Measurements from ENCODE around the gene RNF208.

RNF208 gene

DNA sequence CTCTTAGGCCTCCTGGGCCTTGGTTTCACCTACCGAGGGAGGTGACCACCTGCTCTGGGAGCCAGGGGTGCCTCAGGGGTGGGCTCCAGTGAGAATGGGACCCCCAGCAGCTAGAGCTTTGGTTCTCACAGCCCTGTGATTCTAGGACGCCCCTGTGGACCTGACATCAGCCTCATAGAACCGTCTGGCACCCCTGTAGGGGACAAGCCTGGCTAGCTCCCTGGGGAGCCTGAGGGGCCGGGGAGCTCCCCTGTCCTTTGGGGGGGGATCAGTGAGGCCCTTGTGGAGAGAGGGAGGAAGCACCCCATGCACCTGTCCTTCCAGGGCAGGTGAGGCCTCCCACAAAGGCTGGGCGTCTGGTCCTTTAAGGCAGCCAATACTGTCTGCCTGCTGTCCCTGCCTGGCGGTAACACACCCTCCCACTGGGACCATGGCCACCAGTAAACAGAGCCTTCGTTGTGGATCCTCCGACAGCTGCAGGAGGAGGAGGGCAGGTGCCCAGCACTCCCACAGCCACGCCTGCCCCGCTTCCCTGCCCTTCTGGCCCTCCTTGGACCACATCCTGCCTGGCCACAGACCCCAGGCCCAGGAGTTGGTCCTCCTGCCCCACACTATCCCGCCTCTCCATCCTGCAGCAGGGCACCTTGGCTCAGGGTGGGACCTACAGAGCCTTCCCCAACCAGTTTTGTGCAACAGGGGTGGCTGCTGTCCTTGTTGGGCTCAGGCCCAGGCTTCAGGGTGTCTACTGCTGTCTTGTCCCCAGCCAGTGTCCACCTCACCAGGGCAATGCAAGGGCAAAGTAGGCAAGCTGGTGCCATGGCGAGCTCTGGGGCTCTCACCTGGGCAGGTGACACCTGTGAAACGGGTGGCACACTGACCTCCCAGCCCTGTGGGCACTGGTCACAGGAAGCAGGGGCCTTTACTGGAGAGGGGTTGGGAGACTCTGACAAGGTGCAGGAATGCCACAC, 16.0 kb upstream of the RNF208 start:
- DNase-seq: no peak

DNA sequence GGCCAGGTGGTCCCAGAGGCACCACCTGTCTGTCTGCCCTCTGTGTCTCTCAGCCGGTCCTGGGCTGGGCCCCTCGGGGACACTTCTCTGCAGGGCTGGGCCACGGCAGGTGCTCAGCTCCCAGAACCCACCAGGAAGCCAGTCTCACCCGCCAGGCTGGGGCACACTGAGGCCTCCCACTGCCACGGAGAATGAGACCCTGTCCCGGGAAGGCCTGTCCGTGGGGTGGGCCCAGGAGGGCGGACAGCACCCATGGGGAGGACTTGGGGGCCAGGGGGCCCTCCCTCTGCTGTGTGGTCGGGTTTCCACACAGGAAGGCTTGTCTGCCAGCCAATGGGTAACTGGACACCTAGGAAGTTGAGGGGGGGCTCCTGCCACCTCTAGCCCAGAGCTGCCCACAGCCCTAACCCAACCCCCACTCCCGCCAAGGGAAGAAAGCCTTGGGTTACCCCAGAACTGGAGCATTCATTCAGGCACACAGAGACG, 14.9 kb upstream of the RNF208 start:
- DNase-seq: no peak

DNA sequence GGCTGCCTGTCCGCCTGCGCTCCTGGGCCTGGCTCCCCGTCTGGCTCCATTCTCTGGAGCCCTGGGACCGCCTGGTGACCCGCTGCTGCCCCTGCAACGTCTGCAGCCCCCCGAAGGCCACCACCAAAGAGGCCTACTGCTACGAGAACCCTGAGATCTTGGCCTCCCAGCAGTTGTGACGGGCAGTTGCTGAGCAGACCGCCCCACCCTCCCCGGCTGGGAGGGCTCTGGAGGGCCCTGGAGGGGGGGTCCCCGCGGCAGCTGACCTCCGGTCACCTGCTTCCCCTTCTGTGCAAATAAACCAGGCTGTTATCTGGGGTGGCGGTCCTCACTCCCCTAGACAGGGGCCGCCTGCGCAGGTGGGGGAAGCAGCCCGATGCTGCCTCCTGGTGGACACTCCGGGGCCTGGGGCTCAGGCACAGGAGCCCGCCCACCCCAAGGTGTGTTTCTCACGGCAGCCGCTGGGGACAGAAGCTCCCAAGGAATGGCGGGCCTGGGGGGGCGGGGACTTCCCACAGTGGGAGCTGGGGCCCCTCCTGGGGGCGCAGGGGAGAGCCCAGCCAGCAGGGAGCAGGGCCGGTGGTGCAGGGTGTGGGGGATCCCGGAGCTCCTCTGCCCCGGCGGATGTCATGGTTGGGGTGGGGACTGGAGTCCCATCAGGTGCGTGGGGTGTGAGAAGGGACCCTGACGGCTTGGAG, 14.3 kb upstream of the RNF208 start:
- DNase-seq: peak; percentile 93

DNA sequence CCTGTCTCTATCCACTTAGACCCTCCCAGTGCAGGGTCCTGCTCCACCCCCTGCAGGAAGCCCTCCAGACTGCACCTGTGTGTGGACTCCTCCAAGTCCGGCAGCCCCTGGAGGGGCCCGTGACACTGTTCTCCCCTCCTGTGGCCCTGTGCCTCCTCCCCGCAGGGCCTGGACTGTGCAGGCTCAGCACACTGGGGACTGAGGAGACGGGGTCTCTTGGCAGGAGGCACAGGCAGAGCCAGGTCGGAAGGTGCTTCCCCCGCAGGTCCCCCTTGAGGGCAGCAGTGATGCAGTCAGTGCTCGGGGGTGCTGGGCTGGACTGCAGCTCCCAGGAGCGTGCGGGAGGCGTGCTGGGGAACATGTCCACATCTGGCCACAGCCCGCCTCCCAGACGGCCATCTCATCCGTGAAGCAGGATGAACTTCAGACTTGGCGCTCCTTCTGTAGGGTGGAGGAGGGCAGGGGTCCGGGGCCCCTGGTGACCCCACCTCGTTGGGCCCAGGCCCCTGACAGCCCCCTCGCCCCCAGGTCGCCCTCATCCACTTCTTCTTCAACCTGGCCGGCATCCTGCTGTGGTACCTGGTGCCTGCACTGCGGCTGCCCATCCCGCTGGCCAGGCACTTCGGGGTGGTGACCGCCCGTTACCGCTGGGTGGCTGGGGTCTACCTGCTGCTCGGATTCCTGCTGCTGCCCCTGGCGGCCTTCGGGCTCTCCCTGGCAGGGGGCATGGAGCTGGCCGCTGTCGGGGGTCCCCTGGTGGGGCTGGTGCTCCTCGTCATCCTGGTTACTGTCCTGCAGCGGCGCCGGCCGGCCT, 13.6 kb upstream of the RNF208 start:
- no peak for DNase-seq

DNA sequence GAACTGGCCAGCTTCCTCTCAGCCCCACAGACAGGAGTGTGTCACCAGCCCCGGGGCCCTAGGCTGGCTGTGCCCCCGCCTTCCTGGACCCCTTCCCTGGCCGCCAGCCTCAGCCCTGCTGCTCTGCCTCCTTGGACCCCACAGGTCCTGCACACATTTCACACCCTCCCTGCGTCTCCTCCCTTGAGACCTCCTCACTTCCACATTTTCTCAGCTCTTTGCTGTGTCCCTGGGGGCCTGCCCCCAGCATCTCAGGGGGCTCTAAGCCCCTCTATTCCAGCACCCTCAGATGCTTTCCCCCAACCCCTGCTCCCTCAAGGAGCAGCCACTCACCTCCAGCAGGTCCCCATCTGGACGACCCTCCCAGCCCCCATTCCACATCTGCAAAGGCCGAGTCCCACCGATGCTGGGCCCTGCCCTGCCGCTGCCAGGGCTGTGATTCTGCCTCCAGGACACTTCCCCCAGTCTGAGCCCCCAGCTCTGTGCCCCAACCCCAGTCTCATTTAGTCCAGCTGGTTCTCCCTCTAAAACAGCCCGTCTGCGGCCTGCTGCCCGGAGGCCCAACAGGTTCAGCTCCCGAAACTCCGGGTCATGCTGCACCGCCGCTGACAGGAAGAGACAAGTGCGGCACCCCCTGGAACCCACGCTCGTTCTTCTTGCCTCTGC, 12.9 kb upstream of the RNF208 start:
- DNase-seq: no peak

DNA sequence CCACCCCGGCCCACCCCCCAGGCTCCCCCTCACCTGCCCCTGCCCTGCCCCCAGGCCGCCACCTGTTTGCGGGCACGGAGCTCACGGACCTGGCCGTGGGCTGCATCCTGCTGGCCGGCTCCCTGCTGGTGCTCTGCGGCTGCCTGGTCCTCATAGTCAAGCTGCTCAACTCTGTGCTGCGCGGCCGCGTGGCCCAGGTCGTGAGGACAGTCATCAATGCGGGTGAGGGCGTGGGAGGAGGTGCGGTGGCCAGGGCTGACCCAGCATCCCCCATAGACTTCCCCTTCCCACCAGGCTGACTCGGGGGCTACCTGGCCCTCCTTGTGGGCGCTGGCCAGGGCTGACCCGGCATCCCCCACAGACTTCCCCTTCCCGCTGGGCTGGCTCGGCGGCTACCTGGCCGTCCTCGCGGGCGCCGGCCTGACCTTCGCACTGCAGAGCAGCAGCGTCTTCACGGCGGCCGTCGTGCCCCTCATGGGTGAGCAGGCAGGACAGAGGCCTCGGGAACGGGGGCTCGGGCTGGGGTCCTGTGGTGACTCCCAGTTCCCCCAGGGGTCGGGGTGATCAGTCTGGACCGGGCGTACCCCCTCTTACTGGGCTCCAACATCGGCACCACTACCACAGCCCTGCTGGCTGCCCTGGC, 12.1 kb upstream of the RNF208 start:
- DNase-seq: no peak

DNA sequence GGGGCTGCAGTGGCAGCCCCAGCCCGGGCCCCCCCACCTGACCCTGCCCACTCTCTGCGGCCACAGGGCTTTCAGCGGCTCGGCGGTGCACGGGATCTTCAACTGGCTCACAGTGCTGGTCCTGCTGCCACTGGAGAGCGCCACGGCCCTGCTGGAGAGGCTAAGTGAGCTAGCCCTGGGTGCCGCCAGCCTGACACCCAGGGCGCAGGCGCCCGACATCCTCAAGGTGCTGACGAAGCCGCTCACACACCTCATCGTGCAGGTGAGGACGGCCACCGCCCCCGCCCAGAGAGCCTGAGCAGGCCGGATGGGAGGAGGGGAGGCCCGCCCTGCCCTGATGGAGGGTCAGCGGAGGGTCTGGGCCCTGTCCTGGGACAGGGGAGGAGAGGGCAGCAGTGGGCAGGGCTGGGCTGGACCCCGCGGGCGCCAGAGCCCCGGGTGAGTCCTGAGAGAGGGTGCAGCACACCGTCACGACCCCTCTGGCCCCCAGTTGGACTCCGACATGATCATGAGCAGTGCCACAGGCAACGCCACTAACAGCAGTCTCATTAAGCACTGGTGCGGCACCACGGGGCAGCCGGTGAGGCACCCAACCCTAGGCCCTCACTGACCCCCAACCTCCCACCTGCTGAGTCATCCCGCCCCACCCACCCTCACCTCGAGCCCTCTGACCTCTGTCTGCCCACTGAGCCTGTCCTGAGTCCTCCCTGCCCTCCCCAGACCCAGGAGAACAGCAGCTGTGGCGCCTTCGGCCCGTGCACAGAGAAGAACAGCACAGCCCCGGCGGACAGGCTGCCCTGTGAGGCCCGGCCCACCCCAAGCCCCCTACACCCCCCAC, 11.3 kb upstream of the RNF208 start:
- DNase-seq: no peak

DNA sequence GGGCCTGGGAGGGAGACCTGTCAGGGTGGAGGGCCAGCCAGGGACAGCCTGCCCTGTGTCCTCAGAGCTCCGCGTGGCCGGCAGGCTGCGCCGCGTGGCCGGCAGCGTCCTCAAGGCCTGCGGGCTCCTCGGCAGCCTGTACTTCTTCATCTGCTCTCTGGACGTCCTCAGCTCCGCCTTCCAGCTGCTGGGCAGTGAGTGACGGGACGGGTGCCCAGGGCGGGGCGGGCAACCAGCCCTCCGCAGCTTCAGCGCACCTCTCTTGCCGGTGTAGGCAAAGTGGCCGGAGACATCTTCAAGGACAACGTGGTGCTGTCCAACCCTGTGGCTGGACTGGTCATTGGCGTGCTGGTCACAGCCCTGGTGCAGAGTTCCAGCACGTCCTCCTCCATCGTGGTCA, 10.5 kb upstream of the RNF208 start:
- DNase-seq: no peak

DNA sequence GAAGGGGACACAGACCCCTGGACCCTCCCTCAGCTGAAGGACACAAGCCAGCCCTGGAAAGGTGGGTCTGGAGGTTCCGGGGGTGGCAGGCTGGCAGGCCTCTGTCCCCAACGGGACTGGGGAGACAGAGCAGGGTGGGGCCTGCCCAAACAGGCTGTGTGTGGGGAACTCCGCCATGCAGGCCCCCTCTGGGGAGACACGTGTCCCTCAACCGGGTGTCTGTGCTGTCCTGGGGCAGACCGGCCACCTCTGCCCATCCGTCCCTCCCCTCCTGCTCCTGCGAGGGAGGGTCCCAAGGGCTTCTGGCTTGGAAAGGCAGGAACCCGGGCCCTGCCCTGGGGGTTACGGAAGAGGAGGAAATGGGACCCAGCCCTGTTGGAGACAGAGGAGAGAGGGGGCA, 10.1 kb upstream of the RNF208 start:
- no peak for DNase-seq

DNA sequence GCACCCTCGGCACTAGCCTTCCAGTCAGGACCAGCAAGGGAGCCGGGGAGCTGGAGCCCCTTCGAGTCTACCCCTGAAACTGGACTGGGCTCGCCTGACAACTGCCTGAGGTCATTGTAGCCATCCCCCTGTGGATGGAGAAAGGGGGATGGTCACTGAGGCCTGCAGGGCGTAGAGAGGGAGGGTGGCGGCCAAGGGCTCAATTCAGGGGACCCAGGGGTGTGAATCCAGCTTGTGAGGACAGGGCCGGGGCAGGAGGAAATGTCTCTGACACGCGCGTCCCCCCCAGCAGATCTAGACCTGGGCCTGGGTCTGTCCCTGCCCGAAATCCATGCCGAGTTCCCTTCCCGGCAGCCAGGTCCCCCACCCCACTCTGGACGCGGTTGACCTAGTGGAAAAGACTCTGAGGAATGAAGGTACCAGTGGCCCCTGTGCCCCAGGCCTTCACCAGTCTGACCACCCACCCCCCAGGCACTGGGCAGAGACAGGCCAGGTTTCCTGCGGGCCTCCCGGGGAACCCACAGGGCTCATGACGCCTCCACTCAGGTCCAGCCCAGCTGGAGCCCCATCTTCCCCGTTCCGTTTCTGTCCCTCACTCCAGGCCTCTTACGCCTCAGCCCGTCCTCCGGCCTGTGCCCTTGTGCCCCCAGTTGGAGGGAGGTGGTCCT, 9.5 kb upstream of the RNF208 start:
- no peak for DNase-seq

DNA sequence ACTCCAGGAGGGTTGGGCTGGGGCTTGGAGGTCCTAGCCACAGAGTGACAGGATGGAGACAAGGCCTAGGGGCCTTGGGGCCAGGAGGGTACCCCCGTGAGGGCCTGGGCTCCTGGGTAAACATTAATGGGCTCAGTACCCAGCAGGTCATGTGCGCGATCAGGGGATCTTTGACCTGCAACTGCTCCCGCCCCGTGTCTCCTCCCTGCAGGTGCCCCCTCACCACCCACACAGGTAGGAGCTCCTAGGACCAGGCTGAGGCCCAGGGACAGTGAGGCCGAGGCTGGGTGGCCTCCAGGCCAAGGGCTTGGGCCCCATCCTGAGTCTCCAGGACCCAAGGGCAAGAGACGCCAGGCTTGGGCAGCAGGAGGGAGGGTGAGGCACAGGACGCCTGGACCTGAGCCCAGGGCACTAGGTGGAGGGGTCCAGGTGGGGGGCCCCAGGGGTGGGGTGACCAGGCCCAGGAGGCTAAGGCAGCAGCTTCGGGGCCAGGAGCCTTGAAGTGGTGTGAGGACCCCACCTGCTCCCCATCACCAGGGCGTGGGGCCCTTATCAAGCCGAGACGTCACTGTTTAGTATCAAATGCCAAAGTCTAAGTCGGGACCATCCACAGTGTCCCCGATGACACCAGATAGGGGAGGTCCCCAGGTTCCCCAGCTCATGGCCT, 8.8 kb upstream of the RNF208 start, which contains the start of gene SLC34A3:
SLC34A3 (plus strand) TSS at position 197 of the 667 bp plus-strand sequence. CDS start 802 bp downstream, outside the sequence.
- DNase-seq: no peak

DNA sequence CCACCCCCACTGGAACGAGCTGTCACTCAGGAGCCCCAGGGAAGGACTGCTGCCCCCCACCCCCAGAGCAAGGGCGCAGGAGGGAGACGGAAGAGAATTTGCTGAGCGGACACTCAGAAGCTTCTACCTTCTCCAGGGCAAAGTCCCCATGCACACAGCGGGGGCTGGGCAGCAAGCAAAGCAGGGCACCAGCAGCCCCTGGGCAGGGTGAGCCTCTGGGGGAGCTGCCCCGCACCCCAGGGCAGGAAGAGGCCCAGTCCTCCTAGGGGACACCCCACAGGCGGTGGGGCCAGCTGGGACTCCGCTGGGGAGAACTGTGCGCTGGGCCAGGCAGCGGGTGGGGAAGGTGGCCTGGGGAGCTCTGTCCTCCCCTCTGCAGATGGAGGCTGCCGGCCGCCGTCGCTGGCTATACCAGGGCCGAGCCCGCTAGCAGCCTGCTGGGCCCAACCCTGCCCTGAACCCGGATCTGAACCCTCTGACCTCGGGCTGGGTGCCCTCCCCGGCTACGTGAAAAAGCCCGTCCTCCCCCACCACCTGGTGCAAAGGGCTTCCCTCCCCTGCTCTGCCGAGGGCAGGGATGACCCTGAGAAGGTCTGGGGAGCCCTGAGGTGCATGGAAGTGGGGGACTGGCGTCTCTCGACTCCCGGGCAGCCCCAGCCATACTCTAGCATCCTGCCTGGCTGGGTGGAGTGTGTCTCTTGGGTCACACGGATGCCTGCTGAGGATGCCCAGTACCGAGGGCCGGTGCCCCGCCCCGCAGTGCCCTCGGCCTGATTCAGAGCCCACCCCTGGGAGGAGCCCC, 8.1 kb upstream of the RNF208 start:
- DNase-seq: no peak

DNA sequence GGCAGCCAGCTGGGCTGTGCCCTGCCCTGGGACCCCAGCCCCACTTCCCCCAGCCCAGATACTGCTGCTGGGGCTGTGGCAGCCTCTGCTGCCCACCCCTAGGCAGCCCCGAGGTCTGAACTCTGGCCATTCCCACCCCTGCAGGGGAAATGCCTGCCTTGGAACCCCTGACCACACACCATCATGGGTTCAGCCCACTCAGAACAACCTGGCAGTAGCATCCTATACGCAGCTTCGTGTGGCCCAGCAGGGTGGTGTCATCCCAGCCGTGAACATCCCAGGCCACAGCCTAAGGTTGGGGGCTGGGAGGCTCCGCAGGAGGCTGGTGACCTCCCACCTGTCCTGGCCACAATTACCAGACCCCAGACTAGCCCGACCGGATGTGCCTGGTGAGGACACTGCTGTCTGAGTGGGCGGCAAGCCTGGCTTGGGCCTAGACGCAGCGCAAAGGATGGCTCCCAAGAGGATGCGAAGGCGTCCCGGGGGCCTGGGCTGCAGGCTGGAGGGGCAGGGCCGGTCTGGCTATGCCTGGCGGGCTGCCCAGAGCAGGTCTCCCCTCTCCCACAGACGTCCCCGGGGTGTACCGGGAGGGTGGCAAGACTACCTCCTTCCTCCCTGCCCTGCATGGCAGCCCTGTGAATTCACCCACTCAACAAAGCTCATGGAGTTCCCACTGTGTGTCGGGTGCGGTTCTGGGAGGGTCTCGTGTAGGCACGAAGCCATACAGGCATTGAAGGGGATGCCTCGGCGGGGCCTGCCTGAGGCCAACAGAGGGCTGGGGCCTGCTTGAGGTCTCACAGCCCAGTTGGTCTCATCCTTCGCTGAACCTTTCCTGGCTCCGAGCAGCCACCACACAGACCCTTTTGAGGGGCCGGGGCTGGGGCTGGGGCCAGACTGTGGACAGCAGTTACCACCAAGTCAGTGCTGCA, 7.2 kb upstream of the RNF208 start:
- DNase-seq: no peak

DNA sequence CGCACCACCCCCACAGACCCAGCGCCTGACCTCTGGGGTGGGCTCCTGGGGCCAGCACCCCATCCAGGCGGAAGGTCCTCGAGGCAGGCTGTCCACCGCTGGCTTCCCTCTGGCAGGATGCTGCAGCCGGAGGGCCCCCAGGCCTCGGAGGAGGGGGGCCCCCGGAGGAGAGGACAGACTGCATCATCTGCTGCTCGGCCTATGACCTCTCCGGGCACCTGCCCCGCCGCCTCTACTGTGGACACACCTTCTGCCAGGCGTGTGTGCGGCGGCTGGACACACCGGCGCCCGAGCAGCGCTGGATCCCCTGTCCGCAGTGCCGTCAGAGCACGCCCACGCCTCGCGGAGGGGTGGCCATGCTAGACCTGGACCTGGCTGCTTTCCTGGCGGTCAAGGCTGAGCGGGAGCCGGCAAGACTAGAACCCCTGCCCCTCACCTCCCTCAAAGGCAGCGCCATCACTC, 6.5 kb upstream of the RNF208 start:
- DNase-seq: no peak

DNA sequence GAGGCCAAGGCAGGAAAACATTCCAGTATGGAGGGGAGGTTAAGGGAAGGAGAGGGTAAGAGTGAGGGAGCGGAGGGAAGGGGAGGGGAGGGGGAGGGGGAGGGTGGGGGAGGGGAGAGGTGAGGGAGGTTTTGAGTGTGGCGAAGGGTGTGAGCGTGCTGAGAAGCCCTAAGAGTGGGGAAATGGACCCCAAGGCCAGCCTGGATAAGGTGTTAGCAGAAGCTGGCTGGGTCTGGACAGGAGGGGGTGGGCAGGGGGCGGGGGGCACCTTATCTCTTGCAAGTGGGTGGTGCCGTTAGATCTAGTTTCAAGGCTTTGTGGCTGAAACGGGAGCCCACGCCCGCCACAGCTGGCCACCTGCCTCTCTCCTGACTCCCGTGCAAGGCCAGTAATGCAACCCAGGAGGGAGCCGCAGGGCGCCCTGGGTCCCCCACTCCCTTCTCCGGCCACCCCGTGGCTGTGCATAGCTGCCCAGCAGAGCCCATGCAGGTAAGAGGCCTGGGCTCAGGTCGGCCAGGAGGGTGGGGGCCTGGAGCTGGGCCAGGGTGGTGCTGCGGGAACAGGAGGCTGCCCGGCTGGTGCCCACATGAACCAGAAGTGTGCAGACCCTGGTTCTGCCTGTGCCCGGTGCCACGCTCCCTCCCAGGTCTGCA, 5.9 kb upstream of the RNF208 start:
- DNase-seq: no peak

DNA sequence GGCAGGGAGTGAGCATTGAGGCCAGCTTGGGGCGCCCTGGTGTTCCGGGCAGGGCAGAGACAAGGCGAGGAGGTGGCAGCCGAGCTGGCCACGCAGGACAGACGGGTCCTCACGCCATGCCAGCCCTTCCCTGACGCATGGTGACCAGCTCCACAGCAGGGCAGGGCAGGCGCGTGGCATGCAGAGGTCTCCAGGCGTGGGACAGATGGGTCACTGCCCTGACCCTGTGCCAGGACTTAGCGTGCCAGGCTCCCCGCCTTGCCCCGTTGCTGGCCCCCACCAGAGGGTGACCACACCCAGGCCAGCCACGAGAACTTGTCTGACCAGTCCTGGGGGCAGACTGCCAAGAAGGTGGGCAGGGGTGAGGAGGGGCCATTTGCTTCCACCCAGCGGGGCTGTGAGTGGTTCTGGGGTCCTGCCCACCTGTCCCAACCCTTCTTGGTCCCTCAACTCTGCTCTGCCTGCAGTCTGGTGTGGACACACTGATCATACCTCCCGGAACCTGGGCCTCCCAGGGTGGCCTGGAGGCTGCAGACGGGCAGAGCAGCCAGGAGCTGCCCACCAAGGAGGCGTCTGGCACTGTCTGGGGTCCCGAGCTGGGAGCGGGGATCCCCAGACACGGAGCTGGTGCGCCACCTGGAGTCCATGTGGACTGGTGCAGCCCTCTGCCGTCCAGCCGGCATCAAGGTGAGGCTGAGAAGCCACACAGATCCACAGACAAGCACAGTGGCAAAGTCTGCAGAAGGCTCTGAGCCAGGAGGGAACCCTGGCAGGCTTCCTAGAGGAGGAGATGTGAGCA, 5.2 kb upstream of the RNF208 start, which contains the start of gene RNF224:
RNF224 (plus strand) TSS at position 449 of the 799 bp plus-strand sequence. CDS start 834 bp downstream, outside the sequence.
- peak; percentile 87 for DNase-seq
